Measurements from ENCODE around the gene AKR1C1. TPM values are rescaled to one million over a fixed set of nuclear protein-coding genes. Genes with fewer than 3 reads are reported as not detected.

AKR1C1 gene
- total and polyA plus RNA-seq, 9 of the 15 experiments (the other 6 are each of a cell fraction or from before 2014, with no cell fraction given): 43.5 to 180 (median 82.4) TPM

GRCh38 chr10:4941540-4942330, 21.5 kb upstream of the AKR1C1 start (continued):
- no peak for TF ChIP-seq SPI1 (IDR thresholded peaks at IDR 0.05; ENCODE audit: borderline replicate concordance, low read depth, low read length)
- no peak for TF ChIP-seq ZNF445 (CRISPR knock-in tag; IDR thresholded peaks at IDR 0.05; ENCODE audit: low read depth)
- TF ChIP-seq PHF20 (IDR thresholded peaks at IDR 0.05; ENCODE audit: partially characterized antibody): no peak
- peak; percentile 69 to 86 for TF ChIP-seq TRIM24 (IDR thresholded peaks at IDR 0.05)
- no peak for TF ChIP-seq MECOM (CRISPR knock-in tag; IDR thresholded peaks at IDR 0.05)
- peak; percentile 26; the same call in 1 of the 2 replicates for TF ChIP-seq GATA2 (CRISPR knock-in tag; IDR thresholded peaks at IDR 0.05)
- no peak for TF ChIP-seq ZNF184 (CRISPR knock-in tag; IDR thresholded peaks at IDR 0.05)
- no peak for TF ChIP-seq ZKSCAN3 (CRISPR knock-in tag; IDR thresholded peaks at IDR 0.05)
- TF ChIP-seq KAT2B (IDR thresholded peaks at IDR 0.05; ENCODE audit: low read depth, low read length): no peak
- TF ChIP-seq ZNF592 (IDR thresholded peaks at IDR 0.05): peak; percentile 93
- peak; percentile 77 for TF ChIP-seq SOX6 (IDR thresholded peaks at IDR 0.05)
- no peak for TF ChIP-seq ZNF551 (CRISPR knock-in tag; IDR thresholded peaks at IDR 0.05)
- no peak for TF ChIP-seq GMEB1 (CRISPR knock-in tag; IDR thresholded peaks at IDR 0.05)
- no peak for TF ChIP-seq RBM17 (IDR thresholded peaks at IDR 0.05; ENCODE audit: borderline replicate concordance, low read depth, low read length)
- peak; percentile 99 for TF ChIP-seq C11orf30 (IDR thresholded peaks at IDR 0.05; ENCODE audit: low read depth)
- TF ChIP-seq RNF219 (CRISPR knock-in tag; IDR thresholded peaks at IDR 0.05): no peak
- no peak for TF ChIP-seq SP2 (IDR thresholded peaks at IDR 0.05; ENCODE audit: extremely low read depth, low read depth, low read length, poor library complexity, severe bottlenecking)
- no peak for TF ChIP-seq ZNF277 (CRISPR knock-in tag; IDR thresholded peaks at IDR 0.05; ENCODE audit: borderline replicate concordance)
- TF ChIP-seq ZFP36 (IDR thresholded peaks at IDR 0.05; ENCODE audit: low read depth, low read length, partially characterized antibody): no peak
